H9 (cell line): ENCODE results near the gene TPPP2. TPM values are rescaled to one million over a fixed set of nuclear protein-coding genes. Genes with fewer than 3 reads are reported as not detected.

Experiments used
- DNase-seq: peaks from one replicate; pipeline ENCODE4 v3.0.0-alpha.2; 2017
- H2AFZ ChIP-seq: one replicate; pipeline ENCODE4 v1.6.1; 2013; ENCODE audit warnings: mild to moderate bottlenecking, low read length, control low read depth, moderate library complexity
- H2AK5ac ChIP-seq: 2 replicates; pipeline ENCODE4 v1.6.1; 2013; ENCODE audit warnings: low read length, control low read depth, mixed read lengths; ENCODE audit not compliant: insufficient read length
- H2BK120ac ChIP-seq: one replicate; pipeline ENCODE4 v1.6.1; 2013; ENCODE audit warnings: low read depth, mild to moderate bottlenecking, low read length, control low read depth, inconsistent platforms; ENCODE audit not compliant: poor library complexity, severe bottlenecking
- H2BK12ac ChIP-seq: 2 replicates; pipeline ENCODE4 v1.6.1; 2013; ENCODE audit warnings: low read length, control low read depth, mixed read lengths, low read depth; ENCODE audit not compliant: insufficient read length
- H2BK15ac ChIP-seq: 2 replicates; pipeline ENCODE4 v1.6.1; 2013; ENCODE audit warnings: low read depth, low read length, control low read depth
- H2BK20ac ChIP-seq: one replicate; pipeline ENCODE4 v1.6.1; 2013; ENCODE audit warnings: low read depth, mild to moderate bottlenecking, low read length, control low read depth, inconsistent platforms; ENCODE audit not compliant: poor library complexity, severe bottlenecking
- H2BK5ac ChIP-seq: 2 replicates; pipeline ENCODE4 v1.6.1; 2013; ENCODE audit warnings: low read length, control low read depth, mixed read lengths; ENCODE audit not compliant: insufficient read length
- H3K14ac ChIP-seq: 2 replicates; pipeline ENCODE4 v1.6.1; 2013; ENCODE audit warnings: low read length, control low read depth; ENCODE audit not compliant: insufficient read depth
- H3K18ac ChIP-seq: 2 replicates; pipeline ENCODE4 v1.6.1; 2013; ENCODE audit warnings: low read depth, mild to moderate bottlenecking, mixed read lengths, low read length, control low read depth; ENCODE audit not compliant: insufficient read length
- H3K23ac ChIP-seq: 2 replicates; pipeline ENCODE4 v1.6.1; 2013; ENCODE audit warnings: low read length, control low read depth, mixed read lengths, low read depth; ENCODE audit not compliant: insufficient read length
- H3K23me2 ChIP-seq: 2 replicates; pipeline ENCODE4 v1.6.1; 2013; ENCODE audit warnings: low read depth, mild to moderate bottlenecking, mixed read lengths, low read length, control low read depth; ENCODE audit not compliant: insufficient read length, poor library complexity, severe bottlenecking
- H3K27ac ChIP-seq: 2 replicates; pipeline ENCODE4 v1.5.1; 2013; ENCODE audit warnings: low read length, control low read depth, mixed read lengths, low read depth; ENCODE audit not compliant: insufficient read length
- H3K27me3 ChIP-seq: 2 replicates; pipeline ENCODE4 v1.6.1; 2013; ENCODE audit warnings: low read length, control low read depth, inconsistent platforms; ENCODE audit not compliant: insufficient read depth
- H3K4ac ChIP-seq: 2 replicates; pipeline ENCODE4 v1.6.1; 2013; ENCODE audit warnings: low read depth, mild to moderate bottlenecking, control low read depth, inconsistent platforms, low read length, moderate library complexity
- H3K4me1 ChIP-seq: 2 replicates; pipeline ENCODE4 v1.6.1; 2013; ENCODE audit warnings: low read length, control low read depth, inconsistent platforms; ENCODE audit not compliant: insufficient read depth
- H3K4me2 ChIP-seq: 2 replicates; pipeline ENCODE4 v1.6.1; 2013; ENCODE audit warnings: low read length, control low read depth, mixed read lengths; ENCODE audit not compliant: insufficient read length, insufficient read depth
- H3K56ac ChIP-seq: 2 replicates; pipeline ENCODE4 v1.6.1; 2013; ENCODE audit warnings: low read depth, mild to moderate bottlenecking, mixed read lengths, low read length, control low read depth; ENCODE audit not compliant: insufficient read length
- H3K79me1 ChIP-seq: 2 replicates; pipeline ENCODE4 v1.6.1; 2013; ENCODE audit warnings: low read depth, mild to moderate bottlenecking, moderate library complexity, low read length, control low read depth, inconsistent platforms; ENCODE audit not compliant: insufficient read depth, poor library complexity, severe bottlenecking
- H3K79me2 ChIP-seq: 2 replicates; pipeline ENCODE4 v1.6.1; 2013; ENCODE audit warnings: low read length, control low read depth, inconsistent platforms; ENCODE audit not compliant: insufficient read depth
- H3K9ac ChIP-seq: 2 replicates; pipeline ENCODE4 v1.6.1; 2013; ENCODE audit warnings: low read length, control low read depth, mixed read lengths; ENCODE audit not compliant: insufficient read length; ENCODE audit errors: extremely low read depth
- H3K9me3 ChIP-seq: one replicate; pipeline ENCODE4 v1.6.1; 2013; ENCODE audit warnings: low read depth, low read length, inconsistent platforms; ENCODE audit not compliant: control insufficient read depth
- H3T11ph ChIP-seq: one replicate; pipeline ENCODE4 v1.6.1; 2013; ENCODE audit warnings: mild to moderate bottlenecking, low read length, control low read depth, inconsistent platforms
- H4K20me1 ChIP-seq: one replicate; pipeline ENCODE4 v1.6.1; 2013; ENCODE audit not compliant: control insufficient read depth, insufficient read length, insufficient read depth
- H4K5ac ChIP-seq: 2 replicates; pipeline ENCODE4 v1.6.1; 2013; ENCODE audit warnings: low read depth, mild to moderate bottlenecking, mixed read lengths, low read length, control low read depth; ENCODE audit not compliant: insufficient read length
- H4K8ac ChIP-seq: replicated peaks from 2 replicates; pipeline ENCODE4 v1.6.1; 2013; ENCODE audit warnings: low read length, control low read depth, mixed read lengths, low read depth; ENCODE audit not compliant: insufficient read length
- H4K91ac ChIP-seq: 2 replicates; pipeline ENCODE4 v1.6.1; 2013; ENCODE audit warnings: low read depth, mild to moderate bottlenecking, moderate library complexity, mixed read lengths, low read length, control low read depth; ENCODE audit not compliant: insufficient read length
- H3K27ac Mint-ChIP-seq, 3 experiments: 2 replicates in 2 of 3; 3 replicates in 1 of 3; pipeline ENCODE4 v1.8.0; 2020 to 2021; ENCODE audit warnings: mixed read lengths in 3 of 3, mild to moderate bottlenecking in 1 of 3, moderate library complexity in 1 of 3
- H3K27me3 Mint-ChIP-seq: 2 replicates; pipeline ENCODE4 v1.8.0; 2021; ENCODE audit warnings: low read depth, mild to moderate bottlenecking, moderate library complexity, mixed read lengths
- H3K36me3 Mint-ChIP-seq, 3 experiments: 2 replicates in 2 of 3; 3 replicates in 1 of 3; pipeline ENCODE4 v1.8.0; 2020 to 2021; ENCODE audit warnings: low read depth in 3 of 3, mixed read lengths in 3 of 3; ENCODE audit not compliant: insufficient read depth in 1 of 3
- H3K4me1 Mint-ChIP-seq, 2 experiments: 2 replicates each; pipeline ENCODE4 v1.8.0; 2020; ENCODE audit warnings: mixed read lengths in 2 of 2
- H3K4me3 Mint-ChIP-seq, 2 experiments: 2 replicates in 1 of 2; 3 replicates in 1 of 2; pipeline ENCODE4 v1.8.0; 2020 to 2021; ENCODE audit warnings: mild to moderate bottlenecking in 2 of 2, mixed read lengths in 2 of 2, moderate library complexity in 1 of 2
- H3K9me3 Mint-ChIP-seq, 2 experiments: 2 replicates in 1 of 2; 3 replicates in 1 of 2; pipeline ENCODE4 v1.8.0; 2020; ENCODE audit warnings: mild to moderate bottlenecking in 2 of 2, mixed read lengths in 2 of 2, moderate library complexity in 1 of 2
- CTCF ChIP-seq: fragments of 200-600 bp; sonication (generic); conservative IDR thresholded peaks from 3 replicates; pipeline ENCODE4 v1.8.0; 2021; ENCODE audit warnings: antibody characterized with exemption, mild to moderate bottlenecking
- WGBS: extraction: QIAGEN DNeasy Blood & Tissue Kit; methylation state at CpG from one replicate; pipeline ENCODE4 v1.1.7; 2013; ENCODE audit warnings: missing lambda C conversion rate, low lambda C conversion rate, mixed read lengths; ENCODE audit not compliant: insufficient read length; ENCODE audit errors: extremely low coverage; 5-methylcytosine and 5-hydroxymethylcytosine counted together
- total RNA-seq: library from RNA; stranded (reverse); gene quantifications from 2 replicates; pipeline ENCODE4 v1.2.1, GENCODE V29; 2021

The TPPP2 gene
- total RNA-seq, 1 experiment from 2014 or later: not detected

- no peaks in the 10 kb centered on the region for H4K20me1 ChIP-seq
Measured at GRCh38 chr14:21077672-21078071, 47.7 kb downstream of the TPPP2 start.

More at GRCh38 chr14:21077672-21078071, 47.7 kb downstream of the TPPP2 start:
- Histone ChIP-seq H3K14ac (no peak overlapping the region), H2AFZ (no peak overlapping the region), H4K91ac (no peak overlapping the region), H3T11ph (no peak overlapping the region), H3K9ac (no peak overlapping the region), H3K23me2 (no peaks in the 10 kb centered on the region), H4K5ac (no peak overlapping the region), H3K4ac (no peak overlapping the region), H3K4me2 (no peak overlapping the region), H3K9me3 (no peaks in the 10 kb centered on the region), H3K4me1 (no peaks in the 10 kb centered on the region), H2BK12ac (no peak overlapping the region), H2BK20ac (no peak overlapping the region), H3K79me2 (no peaks in the 10 kb centered on the region), H3K79me1 (no peaks in the 10 kb centered on the region), H3K27me3 (no peaks in the 10 kb centered on the region), H3K56ac (no peak overlapping the region), H3K18ac (no peak overlapping the region), H2BK15ac (no peak overlapping the region), H3K27ac (no peak overlapping the region), H3K23ac (no peak overlapping the region), H2BK120ac (no peak overlapping the region), H4K8ac (no peak overlapping the region), H2BK5ac (no peak overlapping the region), H2AK5ac (no peak overlapping the region)
- peaks cover 4% of the 10 kb centered on the region in 2 experiments for H3K4me1 Mint-ChIP-seq
- no peaks in the 10 kb centered on the region for H3K9me3 Mint-ChIP-seq
- no CpG with 5 or more reads among the region's 2 CpGs for WGBS
- TF ChIP-seq CTCF: no peak
- no peak overlapping the region for H3K4me3 Mint-ChIP-seq
- DNase-seq: no peak
- H3K36me3 Mint-ChIP-seq: peaks cover 62 to 93% (median 88%) of the 10 kb centered on the region in 3 experiments
- no peak overlapping the region; a peak in 1 of 7 replicates for H3K27ac Mint-ChIP-seq
- H3K27me3 Mint-ChIP-seq: no peaks in the 10 kb centered on the region
